Activated CD4-positive, CD25-positive, alpha-beta regulatory T cell treated with anti-CD3 and anti-CD28 coated beads, Interleukin-2, amount 50 U/mL, for 24 hours (primary cell): ENCODE data around the gene PLEKHM2.
"Not testable (repeated sequence)": the region's sequence is repeated elsewhere in the genome, so short reads cannot be mapped to it uniquely, and the experiment has no call there.

ENCODE experiments used
- ATAC-seq, 2 donors: fragments of 150-1000 bp; cut with Tn5 transposase; one replicate each; pipeline ENCODE4 v1.10.0; 2021; ENCODE audit warnings: mild to moderate bottlenecking in 1 of 2, moderate library complexity in 1 of 2

Gene PLEKHM2

DNA sequence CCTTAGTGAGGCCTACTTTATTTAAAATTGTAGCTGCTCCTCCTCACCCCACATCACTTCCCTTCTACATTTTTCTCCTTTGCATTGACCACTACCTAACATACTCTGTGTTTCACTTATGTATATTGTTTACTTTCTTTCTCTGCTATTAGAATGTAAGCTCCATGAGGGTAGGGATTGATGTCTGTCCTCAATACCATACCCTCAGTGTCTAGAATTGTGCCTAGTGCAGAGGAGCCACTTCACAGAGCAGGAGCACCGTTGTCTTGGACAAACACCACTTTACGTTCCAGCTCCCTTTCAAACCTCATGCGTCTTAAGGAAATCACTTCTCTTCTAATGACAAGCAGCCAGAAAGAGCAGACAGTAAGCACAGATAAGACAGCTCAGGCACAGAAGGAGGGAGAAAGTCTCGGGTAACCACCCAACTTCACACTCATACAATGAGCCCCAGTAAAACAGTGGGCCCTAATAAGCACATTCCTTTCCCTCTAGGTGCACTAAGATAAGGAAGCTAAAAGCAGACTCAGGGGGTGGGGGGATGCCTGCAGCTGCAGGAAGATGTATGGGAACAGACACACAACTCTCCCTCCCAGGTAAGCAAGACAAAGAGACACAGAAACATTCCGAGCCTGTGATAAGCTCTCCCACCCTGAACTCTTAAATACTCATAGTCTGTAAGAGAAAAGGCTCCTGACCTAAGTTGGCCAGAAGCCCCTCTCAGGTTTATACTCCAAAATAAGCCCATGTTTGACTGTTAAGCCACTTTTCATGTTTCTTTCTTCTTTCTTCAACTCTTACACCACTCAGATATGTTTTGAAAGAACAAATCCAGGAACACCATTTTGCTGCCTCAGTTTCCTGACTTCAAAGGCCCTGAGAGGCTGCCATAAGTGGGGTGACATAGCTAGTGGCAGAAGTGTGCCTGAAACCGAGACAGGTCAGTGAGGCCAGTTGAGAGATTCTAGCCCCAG is 7.1 kb upstream of the PLEKHM2 start:
- no peak for ATAC-seq

DNA sequence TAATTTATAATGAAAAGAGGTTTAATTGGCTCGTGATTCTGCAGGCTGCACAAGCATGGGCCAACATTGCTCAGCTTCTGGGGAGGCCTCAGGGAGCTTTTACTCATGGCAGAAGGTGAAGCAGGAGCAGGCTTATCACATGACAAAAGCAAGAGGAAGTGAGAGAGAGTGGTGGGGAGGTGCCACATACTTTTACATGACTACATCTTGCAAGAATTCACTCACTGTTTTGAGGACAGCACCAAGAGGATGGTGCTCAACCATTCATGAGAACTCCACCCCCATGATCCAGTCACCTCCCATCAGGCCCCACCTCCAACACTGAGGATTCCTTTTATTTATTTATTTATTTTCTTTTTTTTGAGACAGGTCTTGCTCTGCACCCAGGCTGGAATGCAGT is 5.5 kb upstream of the PLEKHM2 start:
- peak in 1 of 2 donors; percentile 35 for ATAC-seq

DNA sequence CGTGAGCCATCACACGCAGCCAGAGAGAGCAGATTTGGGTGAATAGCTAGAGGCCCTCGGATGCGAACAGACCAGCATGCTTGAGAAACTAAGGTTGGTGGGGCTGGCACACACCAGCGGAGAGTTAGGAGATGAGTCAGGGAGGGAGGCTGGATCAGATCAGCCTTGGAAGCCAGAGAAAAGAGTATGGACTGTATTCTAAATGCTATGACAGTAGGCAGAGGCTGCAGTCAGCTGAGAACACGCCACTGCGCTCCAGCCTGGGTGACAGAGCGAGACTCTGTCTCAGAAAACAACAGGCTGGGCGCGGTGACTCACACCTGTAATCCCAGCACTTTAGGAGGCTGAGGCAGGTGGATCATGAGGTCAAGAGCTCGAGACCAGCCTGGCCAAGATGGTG is 4.0 kb upstream of the PLEKHM2 start:
- ATAC-seq = no peak

DNA sequence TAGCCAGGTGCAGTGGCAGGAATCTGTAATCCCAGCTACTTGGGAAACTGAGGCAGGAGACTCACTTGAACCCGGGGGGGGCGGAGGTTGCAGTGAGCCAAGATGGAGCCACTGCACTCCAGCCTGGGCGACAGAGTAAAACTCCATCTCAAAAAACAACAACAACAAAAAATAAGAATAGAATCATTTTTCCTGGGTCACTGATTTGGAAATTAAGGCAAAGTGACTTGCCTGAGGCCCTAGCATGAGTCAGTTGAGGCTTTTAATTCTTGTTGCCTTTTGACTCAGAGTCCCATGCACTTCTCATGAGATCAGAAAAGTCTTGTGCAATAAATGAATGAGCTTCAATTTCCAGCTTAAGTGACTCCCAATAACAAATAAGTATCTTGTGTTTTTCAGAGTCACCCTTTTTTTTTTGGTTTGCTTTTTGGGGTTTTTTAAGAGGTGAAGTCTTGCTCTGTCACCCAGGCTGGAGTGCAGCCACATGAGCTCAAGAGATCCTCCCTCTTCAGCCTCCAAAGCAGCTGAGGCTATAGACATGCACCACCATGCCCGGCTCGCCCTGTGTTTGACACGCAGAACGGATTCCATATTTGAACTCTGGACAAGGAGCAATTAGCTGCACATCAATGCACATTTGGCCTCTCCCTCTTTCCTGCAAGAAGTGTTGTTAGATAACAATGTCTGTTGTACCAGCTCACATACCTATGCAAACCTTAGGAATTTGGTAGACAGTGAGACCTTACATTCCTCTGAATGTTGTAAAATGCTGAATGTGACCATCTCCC is 3.4 kb upstream of the PLEKHM2 start:
- peak; percentile 57 to 64 for ATAC-seq

DNA sequence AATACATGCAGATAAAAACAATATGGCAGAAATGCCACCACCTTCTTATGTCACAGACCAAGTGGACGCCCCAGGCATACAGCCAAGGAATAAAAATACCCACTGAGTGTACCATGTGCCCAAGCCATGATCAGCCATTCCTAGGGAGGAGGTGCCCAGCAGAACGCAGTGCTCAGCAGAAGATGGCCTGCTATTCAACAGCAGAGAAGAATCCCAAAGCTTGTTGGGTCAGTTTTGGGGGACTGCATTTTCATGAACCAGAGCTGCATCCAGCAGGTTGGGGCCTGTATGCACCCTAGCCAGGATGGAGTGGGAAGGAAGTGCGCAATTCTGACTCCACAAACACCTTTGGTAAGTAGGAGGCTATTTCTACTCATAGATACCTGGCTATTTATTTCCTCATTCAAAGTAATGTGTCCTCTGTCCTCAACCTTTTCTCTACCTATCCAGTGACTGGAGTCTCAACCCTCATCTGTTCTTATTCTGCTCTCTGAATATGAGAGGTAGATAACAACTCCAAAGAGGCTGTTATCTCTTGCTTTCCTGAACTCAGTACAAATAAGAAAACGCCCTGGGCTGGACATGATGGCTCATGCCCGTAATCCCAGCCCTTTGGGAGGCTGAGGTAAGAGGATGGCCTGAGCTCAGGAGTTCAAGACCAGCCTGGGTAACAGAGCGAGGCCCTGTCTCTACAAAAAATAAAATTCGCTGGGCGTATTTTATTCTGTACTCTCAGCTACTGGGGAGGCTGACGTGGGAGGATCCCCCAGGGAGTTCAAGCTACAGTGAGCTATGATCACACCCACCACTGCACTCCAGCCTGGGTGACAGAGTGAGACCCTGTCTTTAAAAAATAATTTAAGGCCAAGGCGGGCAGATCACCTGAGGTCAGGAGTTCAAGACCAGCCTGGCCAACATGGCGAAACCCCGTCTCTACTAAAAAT is 2.5 kb upstream of the PLEKHM2 start:
- ATAC-seq = no peak

DNA sequence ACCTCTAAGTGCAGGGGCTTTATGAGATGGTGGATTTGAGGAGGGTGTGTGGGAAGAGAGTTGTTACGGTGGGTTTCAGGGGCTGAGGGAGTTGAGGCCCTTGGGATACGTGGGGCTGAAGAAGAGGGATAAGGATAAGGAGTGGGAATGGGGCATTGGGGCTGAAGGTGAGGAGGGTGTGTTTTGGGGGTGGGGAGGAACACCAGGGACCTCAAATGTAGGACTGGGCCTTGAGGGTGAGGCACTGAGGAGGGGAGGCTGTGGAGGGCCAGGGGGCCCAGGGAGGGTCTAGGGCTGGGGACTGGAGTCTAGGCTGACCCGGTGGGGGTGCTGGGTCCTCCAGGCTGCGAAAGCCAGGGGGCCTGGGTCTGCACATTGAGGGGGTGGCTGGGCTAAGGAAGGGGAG is 1.2 kb upstream of the PLEKHM2 start:
- ATAC-seq = no peak

DNA sequence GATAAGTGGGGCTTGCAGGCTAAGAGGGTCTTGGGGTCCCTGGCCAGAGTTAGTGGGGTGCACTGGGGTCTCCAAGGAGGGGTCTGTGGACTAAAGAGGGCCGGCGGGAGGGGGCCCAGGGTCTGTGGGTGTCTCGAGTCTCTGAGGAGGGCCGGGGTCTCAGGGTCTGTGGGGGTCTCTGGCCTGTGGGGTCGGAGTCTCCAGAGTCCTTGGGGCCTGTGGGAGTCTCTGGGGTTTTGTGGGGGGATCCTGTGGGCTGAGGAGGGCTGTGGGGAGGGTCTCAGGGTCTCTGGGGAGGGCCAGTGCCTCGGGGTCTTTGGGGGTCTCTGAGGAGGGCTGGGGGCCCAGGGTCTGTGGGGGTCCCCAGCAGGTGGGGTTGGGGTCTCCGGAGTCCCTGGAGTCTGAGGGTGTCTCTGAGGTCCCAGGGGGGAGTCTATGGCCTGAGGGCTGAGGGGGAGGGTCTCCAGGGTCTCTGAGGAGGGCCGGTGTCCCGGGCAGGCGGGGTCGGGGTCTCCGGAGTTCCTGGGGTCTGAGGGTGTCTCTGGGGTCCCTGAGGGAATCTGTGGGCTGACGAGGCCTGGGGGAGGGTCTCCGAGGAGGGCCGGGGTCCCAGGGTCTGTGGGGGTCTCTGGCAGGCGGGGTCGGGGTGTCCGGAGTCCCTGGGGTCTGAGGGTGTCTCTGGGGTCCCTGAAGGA is 628 bp upstream of the PLEKHM2 start:
- ATAC-seq = no peak

DNA sequence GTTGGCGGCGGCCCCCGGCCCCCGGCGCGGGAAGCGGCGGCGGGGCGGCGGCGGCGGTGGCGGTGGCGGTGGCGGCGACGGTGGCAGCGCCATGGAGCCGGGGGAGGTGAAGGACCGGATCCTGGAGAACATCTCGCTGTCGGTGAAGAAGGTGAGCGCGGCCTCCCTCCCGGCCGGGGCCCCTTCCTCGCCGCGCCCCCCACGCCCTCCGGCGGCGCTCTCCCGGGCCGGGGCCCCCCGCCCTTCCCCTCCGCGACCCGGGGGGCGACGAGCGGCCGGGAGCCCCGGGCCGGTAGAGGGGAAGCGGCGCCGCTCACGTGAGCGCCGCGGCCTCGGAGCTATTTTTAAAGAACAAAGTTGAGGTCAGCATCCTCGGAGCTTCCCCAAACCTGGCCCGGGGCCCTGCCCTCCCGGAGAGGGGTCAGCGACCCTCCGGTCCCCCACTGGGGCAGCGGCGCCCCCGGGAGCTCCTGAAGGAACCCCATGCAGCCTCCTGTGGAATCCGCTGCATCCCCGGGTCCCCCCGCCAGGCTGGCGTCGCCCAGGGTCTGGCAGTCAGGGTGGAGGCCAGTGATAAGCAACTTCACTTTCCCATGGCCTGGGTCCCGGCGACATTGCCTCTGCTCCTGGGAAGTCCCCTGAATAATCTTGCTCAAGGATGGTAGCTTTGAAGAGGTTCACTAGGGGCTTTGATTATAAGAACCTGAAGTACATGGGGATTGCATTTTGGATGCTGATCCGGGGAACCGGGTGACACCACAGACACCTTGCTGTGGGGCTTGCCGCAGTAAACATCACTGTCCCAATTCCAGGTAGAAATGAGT is 560 bp downstream of the PLEKHM2 start:
- peak; percentile 23 to 31 for ATAC-seq

DNA sequence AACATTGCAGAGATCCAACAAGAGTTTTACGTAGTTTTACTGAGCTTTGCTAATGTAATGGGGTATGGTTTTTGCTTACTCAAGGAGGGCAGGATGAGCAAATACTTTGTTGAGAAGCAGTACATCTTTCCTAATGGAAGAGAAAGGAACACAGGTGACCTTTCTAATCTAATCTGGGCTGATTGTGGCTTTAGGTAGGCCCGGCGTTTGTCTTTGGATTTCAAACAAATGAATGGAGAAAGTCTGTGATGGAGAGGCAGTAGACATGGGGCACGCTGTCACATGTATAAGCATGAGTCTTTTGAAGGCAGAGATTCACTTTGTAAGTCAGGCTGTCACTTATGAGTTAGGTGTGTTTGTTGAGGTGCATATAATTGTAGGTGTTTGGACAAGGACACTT is 1.7 kb downstream of the PLEKHM2 start:
- ATAC-seq = no peak

DNA sequence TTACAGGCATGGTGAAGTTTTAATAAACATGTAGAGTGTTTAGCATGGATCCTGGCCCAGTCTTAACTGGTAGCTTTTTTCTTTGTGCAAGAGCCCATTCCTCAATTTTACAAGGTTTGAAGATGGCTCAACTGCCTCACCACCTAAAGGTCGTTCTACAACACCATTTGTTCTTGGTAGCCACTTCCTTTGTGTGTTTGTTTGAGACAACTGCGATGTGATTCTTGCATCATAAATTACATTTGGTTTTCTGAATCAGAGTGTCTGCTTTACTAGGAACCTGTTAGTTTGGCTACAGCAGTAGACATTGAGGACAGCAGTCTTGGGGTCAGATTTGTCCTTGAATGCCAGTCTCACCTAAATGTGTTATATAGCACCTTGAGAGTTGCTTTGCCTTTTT is 3.3 kb downstream of the PLEKHM2 start:
- ATAC-seq = no peak

DNA sequence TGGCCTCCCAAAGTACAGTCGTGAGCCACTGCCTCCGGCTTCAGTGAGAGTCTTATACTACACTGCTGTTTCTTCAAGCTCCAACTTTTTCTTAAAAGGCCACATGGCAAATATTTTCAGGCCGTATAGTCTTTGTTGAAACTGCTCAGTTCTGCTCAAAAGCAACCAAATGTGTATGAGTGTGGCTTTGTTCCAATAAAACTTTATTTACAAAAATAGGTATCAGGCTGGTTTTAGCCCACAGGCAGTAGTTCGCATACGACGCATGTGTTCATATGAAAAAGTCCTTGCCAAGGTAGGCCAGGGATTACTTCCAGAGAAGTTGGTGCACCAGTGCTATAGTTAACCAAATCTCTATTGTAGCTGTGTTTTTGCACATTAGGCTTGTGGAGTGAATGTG is 6.2 kb downstream of the PLEKHM2 start:
- ATAC-seq = no peak

DNA sequence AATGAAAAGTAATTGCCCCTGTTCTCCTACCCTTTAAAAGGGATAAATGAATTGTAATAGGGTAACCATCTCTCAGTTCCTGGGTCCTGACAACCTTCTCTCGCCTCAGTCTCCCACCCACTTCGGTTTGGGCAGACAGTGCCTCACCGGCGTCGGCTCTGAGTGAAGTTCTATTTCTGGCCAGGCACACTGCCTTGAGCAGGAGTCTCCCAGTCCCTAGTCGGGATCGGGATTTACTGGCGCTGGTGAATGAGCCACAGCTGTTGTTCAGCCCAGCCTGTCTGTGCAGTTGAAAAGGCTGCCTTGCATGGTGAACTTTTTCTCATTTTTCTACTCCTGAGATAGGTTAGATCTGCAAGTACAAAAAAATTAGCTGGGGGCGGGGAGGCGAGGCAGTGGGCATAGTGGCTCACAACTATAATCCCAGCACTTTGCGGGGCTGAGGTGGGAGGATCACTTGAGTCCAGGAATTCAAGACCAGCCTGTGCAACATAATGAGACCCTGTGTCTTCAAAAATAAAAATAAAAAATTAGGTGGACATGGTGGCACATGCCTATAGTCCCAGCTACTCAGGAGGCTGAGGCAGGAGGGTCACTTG is 7.4 kb downstream of the PLEKHM2 start:
- ATAC-seq = no peak

DNA sequence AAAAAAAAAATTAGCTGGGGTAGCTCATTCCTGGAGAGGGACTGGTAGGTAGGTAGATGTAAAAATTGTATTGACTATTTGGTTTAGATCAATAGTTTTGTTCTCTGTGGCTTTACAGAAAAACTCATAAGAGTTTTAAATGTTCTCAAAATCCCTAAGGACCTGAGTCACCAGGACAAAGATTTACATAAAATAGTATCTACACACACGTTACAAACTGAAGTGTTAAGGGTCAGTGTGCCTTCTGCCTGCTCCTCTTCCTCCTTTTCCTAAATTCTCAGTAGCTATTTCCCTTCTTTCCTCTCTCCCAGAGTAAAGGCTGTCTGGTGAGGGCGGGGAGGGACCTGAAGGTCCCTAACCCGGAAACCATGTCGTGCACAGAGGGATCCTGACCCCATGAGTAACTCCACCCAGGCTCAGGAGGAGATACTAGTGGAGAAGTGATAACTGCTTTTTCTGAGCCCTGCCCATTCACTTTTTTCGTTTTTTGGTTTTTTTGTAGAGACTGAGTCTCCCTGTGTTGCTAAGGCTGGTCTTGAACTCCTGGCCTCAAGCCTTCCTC is 8.1 kb downstream of the PLEKHM2 start:
- ATAC-seq = no peak

DNA sequence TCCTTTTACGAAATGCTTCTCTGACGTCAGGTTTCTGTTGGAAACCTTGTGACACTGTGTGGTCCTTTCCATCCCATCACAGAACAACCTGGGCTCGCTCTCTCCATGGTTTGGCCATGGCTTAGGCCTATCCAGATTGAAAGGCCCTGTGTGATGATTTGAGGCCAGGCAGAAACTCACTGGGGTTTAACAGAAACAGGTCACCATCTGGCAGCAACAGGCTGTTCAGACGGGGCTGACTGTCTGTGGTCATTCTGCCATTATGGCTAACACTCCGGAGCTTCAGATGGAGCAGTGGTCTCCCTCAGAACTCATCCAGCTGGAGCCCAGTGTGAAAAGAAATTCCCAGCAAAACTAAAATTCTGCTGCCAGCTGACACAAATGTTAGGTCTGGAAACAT is 9.3 kb downstream of the PLEKHM2 start:
- ATAC-seq = no peak

DNA sequence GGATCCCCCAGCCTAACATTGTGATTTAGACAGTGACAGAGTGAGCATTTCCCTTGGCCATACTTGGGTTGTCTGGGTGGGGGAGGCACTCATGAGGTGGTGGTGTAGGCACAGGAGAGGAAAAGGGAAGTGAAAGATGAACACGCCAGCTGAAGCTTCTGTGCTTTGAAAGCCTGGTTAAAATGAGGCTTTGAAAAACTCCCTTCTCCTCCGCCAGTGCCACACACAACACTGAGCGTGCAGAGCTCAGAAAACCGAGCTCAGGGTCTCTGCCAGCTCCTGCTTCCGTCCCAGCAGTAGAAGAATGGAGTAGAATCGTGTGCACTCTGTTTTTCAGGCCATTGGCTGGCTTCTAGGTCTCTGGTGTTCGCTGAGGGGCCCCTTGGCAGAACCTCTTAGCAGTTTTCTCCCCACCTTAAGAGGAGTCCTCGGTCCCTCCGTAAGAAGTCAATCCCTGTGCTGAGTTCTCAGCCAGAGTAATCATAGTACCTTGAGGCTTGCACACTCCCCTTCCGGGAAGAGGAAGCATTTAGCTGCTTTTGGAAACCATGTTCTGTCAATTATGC is 12.9 kb downstream of the PLEKHM2 start:
- ATAC-seq = peak; percentile 88 to 89

DNA sequence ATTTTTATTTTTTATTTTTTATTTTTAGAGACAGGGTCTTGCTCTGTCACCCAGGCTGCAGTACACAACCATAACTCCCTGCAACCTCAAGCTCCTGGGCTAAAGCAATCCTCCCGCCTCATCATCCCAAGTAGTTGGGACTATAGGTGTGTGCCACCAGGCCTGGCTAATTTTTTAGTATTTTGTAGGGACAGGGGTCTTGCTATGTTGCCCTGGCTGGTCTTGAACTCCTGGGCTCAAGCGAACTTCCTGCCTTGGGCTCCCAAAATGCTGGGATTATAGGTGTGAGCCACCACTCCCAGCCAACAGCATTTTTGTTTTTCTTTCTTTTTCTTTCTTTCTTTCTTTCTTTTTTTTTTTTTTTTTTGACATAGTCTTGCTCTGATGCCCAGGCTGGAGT is 14.1 kb downstream of the PLEKHM2 start:
- no peak for ATAC-seq

DNA sequence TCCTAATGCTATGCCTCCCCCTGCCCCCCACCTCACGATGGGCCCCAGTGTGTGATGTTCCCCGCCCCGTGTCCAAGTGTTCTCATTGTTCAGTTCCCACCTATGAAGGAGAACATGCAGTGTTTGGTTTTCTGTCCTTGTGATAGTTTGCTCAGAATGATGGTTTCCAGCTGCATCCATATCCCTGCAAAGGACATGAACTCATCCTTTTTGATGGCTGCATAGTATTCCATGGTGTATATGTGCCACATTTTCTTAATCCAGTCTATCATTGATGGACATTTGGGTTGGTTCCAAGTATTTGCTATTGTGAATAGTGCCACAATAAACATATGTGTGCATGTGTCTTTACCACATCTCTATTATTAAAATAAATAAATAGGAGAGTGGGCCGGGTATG is 15.2 kb downstream of the PLEKHM2 start:
- ATAC-seq = not testable (repeated sequence)

DNA sequence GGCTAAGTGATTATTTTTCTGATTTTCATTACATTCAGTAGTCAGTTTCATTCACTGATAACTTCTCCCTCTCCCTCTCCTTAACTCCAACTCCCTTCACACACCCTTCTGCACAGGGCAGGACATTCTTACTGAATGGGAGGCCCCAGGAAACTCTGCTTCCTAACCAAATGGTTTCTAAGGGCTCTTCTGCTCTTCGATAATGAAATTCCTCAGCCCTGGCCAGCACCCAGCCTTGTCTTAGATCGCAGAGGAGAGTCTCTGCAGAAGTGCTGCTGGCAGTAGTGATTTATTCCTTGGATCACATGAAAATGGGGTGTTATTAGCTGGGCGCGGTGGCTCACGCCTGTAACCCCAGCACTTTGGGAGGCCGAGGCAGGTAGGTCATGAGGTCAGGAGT is 16.4 kb downstream of the PLEKHM2 start:
- no peak for ATAC-seq

DNA sequence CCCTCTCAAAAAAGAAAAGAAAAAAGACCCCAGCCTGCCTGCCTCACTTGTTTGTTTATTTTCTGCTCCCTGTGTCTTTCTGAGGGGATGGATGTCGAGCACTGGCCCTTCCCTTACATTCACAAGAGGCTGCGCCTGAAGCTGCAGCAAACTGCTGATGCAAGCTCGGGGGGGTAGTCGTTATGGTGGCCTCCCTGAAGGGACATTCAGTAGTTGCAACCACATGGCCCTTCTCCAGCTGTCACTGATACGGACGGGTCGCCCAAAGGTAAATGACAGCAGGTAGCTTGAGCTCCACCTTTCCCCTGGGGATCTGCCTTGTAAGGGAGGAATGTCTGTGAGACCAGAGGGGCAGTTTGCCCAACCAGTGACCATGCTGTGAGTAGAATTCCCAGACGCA is 17.7 kb downstream of the PLEKHM2 start:
- no peak for ATAC-seq
